SK-N-MC (cell line): ENCODE results near the gene CDC42EP4.

ENCODE experiments used
- EZH2 ChIP-seq: fragments of 200-600 bp; sonication (generic); IDR thresholded peaks from one replicate; pipeline ENCODE4 v1.6.1; 2017; ENCODE audit warnings: antibody characterized with exemption
- FOXP2 ChIP-seq: optimal IDR thresholded peaks from 2 replicates; pipeline ENCODE3; 2011; ENCODE audit warnings: mild to moderate bottlenecking, moderate library complexity; ENCODE audit not compliant: insufficient read depth; ENCODE audit errors: extremely low read length, control extremely low read depth
- POLR2AphosphoS5 ChIP-seq: IDR thresholded peaks from 2 replicates; pipeline ENCODE4 v1.6.1; 2012; ENCODE audit warnings: mild to moderate bottlenecking, low read depth, low read length, borderline replicate concordance

- TF ChIP-seq EZH2 = no peak
- TF ChIP-seq POLR2AphosphoS5 = no peak
- no peak for TF ChIP-seq FOXP2
Observed at GRCh38 chr17:73357981-73358380, 46.2 kb upstream of the CDC42EP4 start.
